HAP-1 (cell line): ENCODE results near the gene ST6GALNAC3.

Experiments
- DNase-seq, 2 experiments: peaks; one replicate each; pipeline ENCODE4 v3.0.0-alpha.2; 2016 to 2020; ENCODE audit warnings: low spot score in 2 of 2
- H3K27me3 ChIP-seq: fragments of 250-450 bp; sonication (Bioruptor Pico); 2 replicates; pipeline ENCODE4 v1.5.1; 2020; ENCODE audit warnings: low read depth, mild to moderate bottlenecking, moderate library complexity
- H3K36me3 ChIP-seq: fragments of 250-450 bp; sonication (Bioruptor Pico); replicated peaks from 2 replicates; pipeline ENCODE4 v1.5.1; 2020; ENCODE audit warnings: mild to moderate bottlenecking
- H3K4me1 ChIP-seq: fragments of 250-450 bp; sonication (Bioruptor Pico); 2 replicates; pipeline ENCODE4 v1.5.1; 2020; ENCODE audit warnings: mild to moderate bottlenecking
- H3K4me3 ChIP-seq: fragments of 250-450 bp; sonication (Bioruptor Pico); 2 replicates; pipeline ENCODE4 v1.5.1; 2020; ENCODE audit warnings: mild to moderate bottlenecking, moderate library complexity
- H3K9me3 ChIP-seq: fragments of 250-450 bp; sonication (Bioruptor Pico); 2 replicates; pipeline ENCODE4 v1.5.1; 2020; ENCODE audit warnings: mild to moderate bottlenecking, moderate library complexity
- in situ Hi-C: fragments of 300-500 bp; cut with MboI; formaldehyde crosslinking; loops from 3 replicates; pipeline ENCODE4 v1.14.3; 2020; ENCODE audit warnings: low sequenced_read_pairs, inconsistent platforms, mixed read lengths

Gene ST6GALNAC3

GRCh38 chr1:76666499-76666898 is 592.0 kb downstream of the ST6GALNAC3 start:
- no peak for DNase-seq
- Histone ChIP-seq H3K4me1 (no peaks in the 10 kb centered on the region), H3K36me3 (no peaks in the 10 kb centered on the region), H3K4me3 (no peak overlapping the region), H3K9me3 (no peaks in the 10 kb centered on the region), H3K27me3 (no peaks in the 10 kb centered on the region)
- in situ Hi-C loops = no loop called here

GRCh38 chr1:76668046-76668445 is 593.5 kb downstream of the ST6GALNAC3 start:
- Histone ChIP-seq H3K4me3 (no peak overlapping the region), H3K4me1 (no peaks in the 10 kb centered on the region), H3K9me3 (no peaks in the 10 kb centered on the region), H3K36me3 (no peaks in the 10 kb centered on the region), H3K27me3 (no peaks in the 10 kb centered on the region)
- no peak for DNase-seq
- in situ Hi-C loops = no loop called here

- no peak for DNase-seq
- Histone ChIP-seq H3K4me1 (no peaks in the 10 kb centered on the region), H3K4me3 (no peak overlapping the region), H3K9me3 (no peaks in the 10 kb centered on the region), H3K27me3 (no peaks in the 10 kb centered on the region), H3K36me3 (no peaks in the 10 kb centered on the region)
- in situ Hi-C loops = no loop called here
These were observed 594.6 kb downstream of the ST6GALNAC3 start for GRCh38 chr1:76669131-76669530.

- Histone ChIP-seq H3K36me3 (no peaks in the 10 kb centered on the region), H3K4me3 (no peak overlapping the region), H3K9me3 (no peaks in the 10 kb centered on the region), H3K4me1 (no peaks in the 10 kb centered on the region), H3K27me3 (no peaks in the 10 kb centered on the region)
- in situ Hi-C loops = no loop called here
- DNase-seq = no peak
These were observed 595.2 kb downstream of the ST6GALNAC3 start for GRCh38 chr1:76669624-76670315.

GRCh38 chr1:76674689-76675210 is 600.2 kb downstream of the ST6GALNAC3 start:
- no peaks in the 10 kb centered on the region for H3K4me1 ChIP-seq
- no peak for DNase-seq
- H3K27me3 ChIP-seq = no peaks in the 10 kb centered on the region
- no peaks in the 10 kb centered on the region for H3K9me3 ChIP-seq
- in situ Hi-C loops = no loop called here
- no peak overlapping the region for H3K4me3 ChIP-seq
- no peaks in the 10 kb centered on the region for H3K36me3 ChIP-seq

GRCh38 chr1:76677416-76678405 is 603.2 kb downstream of the ST6GALNAC3 start:
- Histone ChIP-seq H3K27me3 (no peaks in the 10 kb centered on the region), H3K9me3 (no peaks in the 10 kb centered on the region), H3K4me1 (no peaks in the 10 kb centered on the region), H3K36me3 (no peaks in the 10 kb centered on the region), H3K4me3 (no peak overlapping the region)
- in situ Hi-C loops = no loop called here
- no peak for DNase-seq

GRCh38 chr1:76679534-76680152 is 605.1 kb downstream of the ST6GALNAC3 start:
- H3K36me3 ChIP-seq = no peaks in the 10 kb centered on the region
- DNase-seq = no peak
- in situ Hi-C loops = no loop called here

GRCh38 chr1:76680651-76681050 is 606.1 kb downstream of the ST6GALNAC3 start:
- Histone ChIP-seq H3K4me3 (no peak overlapping the region), H3K4me1 (no peaks in the 10 kb centered on the region), H3K9me3 (no peaks in the 10 kb centered on the region), H3K36me3 (no peaks in the 10 kb centered on the region), H3K27me3 (no peaks in the 10 kb centered on the region)
- DNase-seq = no peak
- in situ Hi-C loops = no loop called here

More at GRCh38 chr1:76679534-76680152, 605.1 kb downstream of the ST6GALNAC3 start:
- Histone ChIP-seq H3K27me3 (no peaks in the 10 kb centered on the region), H3K4me3 (no peak overlapping the region), H3K4me1 (no peaks in the 10 kb centered on the region), H3K9me3 (no peaks in the 10 kb centered on the region)

- H3K9me3 ChIP-seq = no peaks in the 10 kb centered on the region
- no peaks in the 10 kb centered on the region for H3K36me3 ChIP-seq
- H3K4me1 ChIP-seq = no peaks in the 10 kb centered on the region
- in situ Hi-C loops = no loop called here
- DNase-seq = no peak
- H3K4me3 ChIP-seq = no peak overlapping the region
- no peaks in the 10 kb centered on the region for H3K27me3 ChIP-seq
These were observed 607.6 kb downstream of the ST6GALNAC3 start for GRCh38 chr1:76682138-76682537.
